Activated T-helper 2 cell treated with anti-CD3 and anti-CD28 coated beads, Interferon-gamma antibody, Interleukin-2, Interleukin-4, amounts not matched to agents 10 μg/mL and 5 μg/mL and 100 μg/mL, durations not matched to agents 14 hours and 24 hours and 36 hours (primary cell): ENCODE data around the gene MIP. TPM values are rescaled to one million over a fixed set of nuclear protein-coding genes. Genes with fewer than 3 reads are reported as not detected.
"Not testable (repeated sequence)": the region's sequence is repeated elsewhere in the genome, so short reads cannot be mapped to it uniquely, and the experiment has no call there.

Experiments
- DNase-seq: peaks from one replicate; pipeline ENCODE4 v3.0.0; 2021; ENCODE audit warnings: low spot score
- H3K27ac Mint-ChIP-seq: one replicate; pipeline ENCODE4 v1.8.0; 2021; ENCODE audit warnings: mixed read lengths
- H3K27me3 Mint-ChIP-seq: one replicate; pipeline ENCODE4 v1.8.0; 2021; ENCODE audit warnings: low read depth, mixed read lengths
- H3K36me3 Mint-ChIP-seq: one replicate; pipeline ENCODE4 v1.8.0; 2021; ENCODE audit warnings: low read depth, mixed read lengths
- H3K4me1 Mint-ChIP-seq: one replicate; pipeline ENCODE4 v1.8.0; 2021; ENCODE audit warnings: low read depth, mixed read lengths
- H3K4me3 Mint-ChIP-seq: one replicate; pipeline ENCODE4 v1.8.0; 2021; ENCODE audit warnings: low read depth, mild to moderate bottlenecking, moderate library complexity, mixed read lengths
- H3K9me3 Mint-ChIP-seq: one replicate; pipeline ENCODE4 v1.8.0; 2021; ENCODE audit warnings: mixed read lengths
- intact Hi-C: fragments of 100-400 bp; cut with micrococcal nuclease; formaldehyde crosslinking; loops from one replicate; pipeline ENCODE4 v1.15.1; 2023
- total RNA-seq: library from RNA; stranded (reverse); gene quantifications from 2 replicates; pipeline ENCODE4 v1.2.3, GENCODE V29; 2022

Gene MIP
- total RNA-seq, 1 donor from 2014 or later = not detected

- H3K36me3 Mint-ChIP-seq = peaks cover 21% of the 10 kb centered on the region
- no peak overlapping the region for H3K4me3 Mint-ChIP-seq
- no peaks in the 10 kb centered on the region for H3K27me3 Mint-ChIP-seq
- H3K4me1 Mint-ChIP-seq = no peaks in the 10 kb centered on the region
- H3K27ac Mint-ChIP-seq = no peak overlapping the region
- intact Hi-C loops = no loop called here
- H3K9me3 Mint-ChIP-seq = no peaks in the 10 kb centered on the region
- DNase-seq = no peak
These were observed 40.1 kb downstream of the MIP start for GRCh38 chr12:56414401-56414800.

GRCh38 chr12:56413392-56413791, 41.1 kb downstream of the MIP start:
- H3K4me1 Mint-ChIP-seq = no peaks in the 10 kb centered on the region
- H3K36me3 Mint-ChIP-seq = peaks cover 17% of the 10 kb centered on the region
- H3K27me3 Mint-ChIP-seq = no peaks in the 10 kb centered on the region
- H3K4me3 Mint-ChIP-seq = no peak overlapping the region
- DNase-seq = no peak
- intact Hi-C loops = no loop called here
- no peaks in the 10 kb centered on the region for H3K9me3 Mint-ChIP-seq
- H3K27ac Mint-ChIP-seq = no peak overlapping the region

GRCh38 chr12:56411781-56412639, 42.4 kb downstream of the MIP start:
- Mint-ChIP-seq H3K4me1 (no peaks in the 10 kb centered on the region), H3K27ac (no peak overlapping the region), H3K4me3 (no peak overlapping the region), H3K9me3 (no peaks in the 10 kb centered on the region), H3K27me3 (no peaks in the 10 kb centered on the region), H3K36me3 (peaks cover 6% of the 10 kb centered on the region)
- intact Hi-C loops = no loop called here
- no peak for DNase-seq

- no peaks in the 10 kb centered on the region for H3K9me3 Mint-ChIP-seq
- no peaks in the 10 kb centered on the region for H3K4me1 Mint-ChIP-seq
- intact Hi-C loops = no loop called here
- H3K27ac Mint-ChIP-seq = no peak overlapping the region
- H3K27me3 Mint-ChIP-seq = no peaks in the 10 kb centered on the region
- H3K4me3 Mint-ChIP-seq = no peak overlapping the region
- H3K36me3 Mint-ChIP-seq = peaks cover 4% of the 10 kb centered on the region
- DNase-seq = no peak
These were observed 43.7 kb downstream of the MIP start for GRCh38 chr12:56410768-56411167.

GRCh38 chr12:56408799-56409417, 45.5 kb downstream of the MIP start:
- H3K4me3 Mint-ChIP-seq = no peak overlapping the region
- no peak overlapping the region for H3K27ac Mint-ChIP-seq
- H3K27me3 Mint-ChIP-seq = no peaks in the 10 kb centered on the region
- intact Hi-C loops = no loop called here
- no peaks in the 10 kb centered on the region for H3K4me1 Mint-ChIP-seq
- H3K36me3 Mint-ChIP-seq = no peaks in the 10 kb centered on the region
- no peak for DNase-seq
- H3K9me3 Mint-ChIP-seq = no peaks in the 10 kb centered on the region

GRCh38 chr12:56404227-56404626, 50.2 kb downstream of the MIP start:
- H3K9me3 Mint-ChIP-seq, H3K36me3 Mint-ChIP-seq, H3K4me3 Mint-ChIP-seq, DNase-seq, H3K27ac Mint-ChIP-seq, H3K27me3 Mint-ChIP-seq, H3K4me1 Mint-ChIP-seq, intact Hi-C loops: not testable (repeated sequence)

- H3K27ac Mint-ChIP-seq, H3K4me1 Mint-ChIP-seq, H3K4me3 Mint-ChIP-seq, H3K9me3 Mint-ChIP-seq, H3K36me3 Mint-ChIP-seq, DNase-seq, intact Hi-C loops, H3K27me3 Mint-ChIP-seq: not testable (repeated sequence)
These were observed 52.8 kb downstream of the MIP start for GRCh38 chr12:56401612-56402011.

- H3K36me3 Mint-ChIP-seq, intact Hi-C loops, DNase-seq, H3K4me1 Mint-ChIP-seq, H3K9me3 Mint-ChIP-seq, H3K27me3 Mint-ChIP-seq, H3K4me3 Mint-ChIP-seq, H3K27ac Mint-ChIP-seq: not testable (repeated sequence)
These were observed 53.3 kb downstream of the MIP start for GRCh38 chr12:56401125-56401524.

Other genes with a start within 250 kb of the MIP start
- gene RNF41, start 232.7 kb downstream of the MIP start, total RNA-seq = 38.5 TPM in 2 replicates
- 77.3 and 86.8 TPM in 2 replicates for gene NABP2, start 230.3 kb downstream of the MIP start, total RNA-seq
- 0.39 and 1.4 TPM in 2 replicates for gene SLC39A5, start 224.6 kb downstream of the MIP start, total RNA-seq
- gene ANKRD52, start 196.3 kb downstream of the MIP start, total RNA-seq = 66.0 and 78.0 TPM in 2 replicates
- 15.9 and 17.0 TPM in 2 replicates for gene COQ10A, start 187.7 kb downstream of the MIP start, total RNA-seq
- 250 and 253 TPM in 2 replicates for gene CS, start 154.3 kb downstream of the MIP start, total RNA-seq
- gene CNPY2, start 138.7 kb downstream of the MIP start, total RNA-seq = 160 and 165 TPM in 2 replicates
- 28.7 and 28.9 TPM in 2 replicates for gene PAN2, start 120.7 kb downstream of the MIP start, total RNA-seq
- gene IL23A, start 115.8 kb downstream of the MIP start, total RNA-seq = 30.4 and 31.0 TPM in 2 replicates
- 70.3 and 75.0 TPM in 2 replicates for gene STAT2, start 94.5 kb downstream of the MIP start, total RNA-seq
- not detected in 2 replicates for gene APOF, start 91.8 kb downstream of the MIP start, total RNA-seq
- gene TIMELESS, start 5.2 kb downstream of the MIP start, total RNA-seq = 43.7 and 45.6 TPM in 2 replicates
- gene SPRYD4, start 13.9 kb upstream of the MIP start, total RNA-seq = 4.4 and 4.5 TPM in 2 replicates
- gene GLS2, start 33.5 kb upstream of the MIP start, total RNA-seq = 1.5 and 3.1 TPM in 2 replicates
- 7.9 and 11.0 TPM in 2 replicates for gene RBMS2, start 67.2 kb upstream of the MIP start, total RNA-seq
- gene BAZ2A, start 175.7 kb upstream of the MIP start, total RNA-seq = 124 and 131 TPM in 2 replicates
- gene ATP5F1B, start 191.3 kb upstream of the MIP start, total RNA-seq = 729 and 735 TPM in 2 replicates
- gene PTGES3, start 233.6 kb upstream of the MIP start, total RNA-seq = 293 and 298 TPM in 2 replicates